Keratinocyte (primary cell): ENCODE measurements around the gene RALGPS2. TPM values are rescaled to one million over a fixed set of nuclear protein-coding genes. Genes with fewer than 3 reads are reported as not detected.

ENCODE experiments used
- DNase-seq: peaks from one replicate; pipeline ENCODE4 v3.0.0-alpha.2; 2011; ENCODE audit warnings: low read depth, missing footprints, low spot score
- FAIRE-seq: peaks from 2 replicates; lab custom pipeline; 2011; peaks lifted over from hg19 to GRCh38; lab: Jason Lieb, UNC
- H2AFZ ChIP-seq: 2 replicates; pipeline ENCODE4 v1.6.0; 2012; ENCODE audit warnings: low read length, control low read depth, inconsistent platforms; ENCODE audit not compliant: control insufficient read depth
- H3K27ac ChIP-seq: 2 replicates; pipeline ENCODE4 v1.5.1; 2011; ENCODE audit warnings: low read length; ENCODE audit not compliant: control insufficient read depth, insufficient read depth
- H3K27me3 ChIP-seq: 3 replicates; pipeline ENCODE4 v1.6.0; 2011; ENCODE audit warnings: low read length; ENCODE audit not compliant: control insufficient read depth, insufficient read depth; ENCODE audit errors: extremely low read depth
- H3K36me3 ChIP-seq, 2 experiments: 2 replicates in 1 of 2; 3 replicates in 1 of 2; pipeline ENCODE4 v1.5.1; 2011; ENCODE audit warnings: low read length in 2 of 2, mild to moderate bottlenecking in 1 of 2; ENCODE audit not compliant: control insufficient read depth in 2 of 2, insufficient read depth in 2 of 2; ENCODE audit errors: extremely low read depth in 1 of 2
- H3K4me1 ChIP-seq: 3 replicates; pipeline ENCODE4 v1.5.1; 2011; ENCODE audit warnings: low read length; ENCODE audit not compliant: control insufficient read depth, insufficient read depth; ENCODE audit errors: extremely low read depth
- H3K4me2 ChIP-seq: 3 replicates; pipeline ENCODE4 v1.6.0; 2011; ENCODE audit warnings: low read depth, low read length; ENCODE audit not compliant: control insufficient read depth, insufficient read depth; ENCODE audit errors: extremely low read depth
- H3K4me3 ChIP-seq, 3 experiments: fragments of 200-600 bp in 1 of 3; sonication (generic) in 1 of 3; 2 replicates in 2 of 3; 3 replicates in 1 of 3; pipeline ENCODE4 v1.5.1; 2011 to 2016; ENCODE audit warnings: low read length in 3 of 3, mild to moderate bottlenecking in 3 of 3, control low read depth in 2 of 3, inconsistent platforms in 1 of 3, low read depth in 1 of 3, mixed read lengths in 1 of 3, mixed run types in 1 of 3, moderate library complexity in 1 of 3; ENCODE audit not compliant: control insufficient read depth in 2 of 3, insufficient read depth in 2 of 3; ENCODE audit errors: extremely low read depth in 1 of 3
- H3K79me2 ChIP-seq: 2 replicates; pipeline ENCODE4 v1.6.0; 2012; ENCODE audit warnings: low read length; ENCODE audit not compliant: control insufficient read depth, insufficient read depth
- H3K9ac ChIP-seq: 3 replicates; pipeline ENCODE4 v1.6.0; 2011; ENCODE audit warnings: low read length; ENCODE audit not compliant: control insufficient read depth, insufficient read depth; ENCODE audit errors: extremely low read depth
- H3K9me1 ChIP-seq: 3 replicates; pipeline ENCODE4 v1.6.0; 2011; ENCODE audit warnings: low read length; ENCODE audit not compliant: control insufficient read depth, insufficient read depth; ENCODE audit errors: extremely low read depth
- H3K9me3 ChIP-seq: 2 replicates; pipeline ENCODE4 v1.5.1; 2012; ENCODE audit warnings: low read depth, low read length; ENCODE audit not compliant: control insufficient read depth
- H4K20me1 ChIP-seq: 3 replicates; pipeline ENCODE4 v1.6.0; 2011; ENCODE audit warnings: low read length; ENCODE audit not compliant: control insufficient read depth, insufficient read depth; ENCODE audit errors: extremely low read depth
- EZH2 ChIP-seq: IDR thresholded peaks from one replicate; pipeline ENCODE4 v1.6.1; 2012; ENCODE audit warnings: inconsistent platforms, mild to moderate bottlenecking, low read length, moderate library complexity
- dilution Hi-C: fragments of 300-500 bp; cut with MboI; formaldehyde crosslinking; loops from one replicate; pipeline ENCODE4 v1.7.0; 2020; ENCODE audit warnings: low sequenced_read_pairs; ENCODE audit not compliant: extremely low pct_ligation_motif_present
- polyA plus RNA-seq, 5 experiments: library from polyadenylated mRNA; depleted of rRNA in 3 of 5; stranded (reverse) in 3 of 5; stranded (forward) in 1 of 5; unstranded in 1 of 5; fragments of >200 nt; gene quantifications; 1 replicate in 1 of 5; 2 replicates in 3 of 5; 3 replicates in 1 of 5; pipeline versions ENCODE4 v1.2.1 to v1.2.3, GENCODE V29; 2011 to 2012; ENCODE audit warnings: missing spikeins in 2 of 5, low read depth in 1 of 5, low replicate concordance in 1 of 5
- TF ChIP-seq, protein P1 (sequence below), 3 experiments: IDR thresholded peaks in 1 of 3; conservative IDR thresholded peaks in 1 of 3; optimal IDR thresholded peaks in 1 of 3; 2 replicates in 2 of 3; 3 replicates in 1 of 3; pipeline versions ENCODE3 to v1.5.1; 2011; ENCODE audit warnings: low read length in 3 of 3, mild to moderate bottlenecking in 3 of 3, moderate library complexity in 2 of 3, control low read depth in 1 of 3, inconsistent platforms in 1 of 3; ENCODE audit not compliant: insufficient read depth in 2 of 3; ENCODE audit errors: extremely low read depth in 1 of 3

RALGPS2 gene
- polyA plus RNA-seq, 1 donor (not counting 4 experiments of a cell fraction or from before 2014, with no cell fraction given), result 14.8 TPM

DNA sequence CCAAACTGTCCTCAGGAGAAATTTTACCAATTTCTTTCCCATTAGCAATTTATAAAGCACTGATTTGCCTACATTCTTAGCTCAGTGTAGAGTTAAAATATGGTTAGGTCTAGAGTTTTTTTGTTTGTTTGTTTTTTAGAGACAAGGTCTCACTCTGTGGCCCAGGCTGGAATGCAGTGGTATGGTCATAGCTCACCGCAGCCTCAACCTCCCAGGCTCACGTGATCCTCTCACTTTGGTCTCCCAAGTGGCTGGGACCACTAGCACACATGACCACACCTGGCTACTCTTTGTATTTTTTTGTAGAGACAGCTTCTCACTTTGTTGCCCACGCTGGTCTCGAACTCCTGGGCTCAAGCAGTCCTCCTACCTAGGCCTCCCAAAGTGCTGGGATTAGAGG is 10.6 kb upstream of the RALGPS2 start:
- dilution Hi-C loops, result no loop called here
- no peaks in the 10 kb centered on the region for H3K9me1 ChIP-seq
- H3K9me3 ChIP-seq, result no peaks in the 10 kb centered on the region
- H2AFZ ChIP-seq, result no peak overlapping the region
- no peaks in the 10 kb centered on the region for H4K20me1 ChIP-seq
- no peaks in the 10 kb centered on the region for H3K36me3 ChIP-seq
- H3K4me1 ChIP-seq, result no peaks in the 10 kb centered on the region
- H3K27ac ChIP-seq, result no peak overlapping the region
- H3K27me3 ChIP-seq, result no peaks in the 10 kb centered on the region
- FAIRE-seq (no peak), DNase-seq (no peak)
- H3K4me2 ChIP-seq, result no peak overlapping the region
- no peak for TF ChIP-seq EZH2
- TF ChIP-seq, protein P1, sequence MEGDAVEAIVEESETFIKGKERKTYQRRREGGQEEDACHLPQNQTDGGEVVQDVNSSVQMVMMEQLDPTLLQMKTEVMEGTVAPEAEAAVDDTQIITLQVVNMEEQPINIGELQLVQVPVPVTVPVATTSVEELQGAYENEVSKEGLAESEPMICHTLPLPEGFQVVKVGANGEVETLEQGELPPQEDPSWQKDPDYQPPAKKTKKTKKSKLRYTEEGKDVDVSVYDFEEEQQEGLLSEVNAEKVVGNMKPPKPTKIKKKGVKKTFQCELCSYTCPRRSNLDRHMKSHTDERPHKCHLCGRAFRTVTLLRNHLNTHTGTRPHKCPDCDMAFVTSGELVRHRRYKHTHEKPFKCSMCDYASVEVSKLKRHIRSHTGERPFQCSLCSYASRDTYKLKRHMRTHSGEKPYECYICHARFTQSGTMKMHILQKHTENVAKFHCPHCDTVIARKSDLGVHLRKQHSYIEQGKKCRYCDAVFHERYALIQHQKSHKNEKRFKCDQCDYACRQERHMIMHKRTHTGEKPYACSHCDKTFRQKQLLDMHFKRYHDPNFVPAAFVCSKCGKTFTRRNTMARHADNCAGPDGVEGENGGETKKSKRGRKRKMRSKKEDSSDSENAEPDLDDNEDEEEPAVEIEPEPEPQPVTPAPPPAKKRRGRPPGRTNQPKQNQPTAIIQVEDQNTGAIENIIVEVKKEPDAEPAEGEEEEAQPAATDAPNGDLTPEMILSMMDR (optimal IDR thresholded peaks at IDR 0.05 in 1 of 3, IDR thresholded peaks at IDR 0.05 in 1 of 3, conservative IDR thresholded peaks at IDR 0.05 in 1 of 3; ENCODE audit: extremely low read depth in 1 of 3, insufficient read depth in 2 of 3, low read length in 3 of 3), result no peak
- H3K79me2 ChIP-seq, result no peaks in the 10 kb centered on the region
- no peak overlapping the region for H3K4me3 ChIP-seq
- no peak overlapping the region for H3K9ac ChIP-seq

DNA sequence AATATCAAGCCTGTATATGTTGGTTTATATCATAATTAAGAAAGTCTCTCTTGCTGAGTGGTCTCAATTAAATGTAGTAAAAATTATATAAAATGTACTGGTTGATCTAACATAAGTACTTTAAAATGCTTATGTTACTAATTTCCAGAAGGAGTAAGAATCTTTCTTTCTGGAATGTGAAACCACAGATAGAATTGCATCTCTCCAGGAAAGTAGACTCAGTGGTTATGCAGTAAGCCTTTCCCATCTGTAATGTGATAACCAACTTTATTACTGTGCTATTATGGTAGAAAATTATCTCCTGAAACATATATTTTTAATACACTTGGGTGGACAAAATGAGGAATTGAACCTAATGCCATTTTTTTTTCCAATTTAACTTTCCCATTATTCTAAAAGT is 8.9 kb upstream of the RALGPS2 start:
- Histone ChIP-seq H2AFZ (no peak overlapping the region), H3K4me2 (no peak overlapping the region), H4K20me1 (no peaks in the 10 kb centered on the region), H3K36me3 (no peaks in the 10 kb centered on the region), H3K27me3 (no peaks in the 10 kb centered on the region), H3K27ac (no peak overlapping the region), H3K9me3 (no peaks in the 10 kb centered on the region), H3K4me1 (no peaks in the 10 kb centered on the region), H3K79me2 (no peaks in the 10 kb centered on the region), H3K4me3 (no peak overlapping the region), H3K9ac (no peak overlapping the region), H3K9me1 (no peaks in the 10 kb centered on the region)
- dilution Hi-C loops, result no loop called here
- no peak for TF ChIP-seq EZH2
- TF ChIP-seq, protein P1 (optimal IDR thresholded peaks at IDR 0.05 in 1 of 3, IDR thresholded peaks at IDR 0.05 in 1 of 3, conservative IDR thresholded peaks at IDR 0.05 in 1 of 3; ENCODE audit: extremely low read depth in 1 of 3, insufficient read depth in 2 of 3, low read length in 3 of 3), result no peak
- DNase-seq (no peak), FAIRE-seq (no peak)
